Activated T-cell treated with anti-CD3 and anti-CD28 coated beads, Interleukin-2, amount 50 U/mL, for 1 hour (primary cell): ENCODE measurements around the gene TNFAIP1.

Experiments used
- DNase-seq: peaks from one replicate; pipeline ENCODE4 v3.0.0-alpha.2; 2020

The TNFAIP1 gene

DNA sequence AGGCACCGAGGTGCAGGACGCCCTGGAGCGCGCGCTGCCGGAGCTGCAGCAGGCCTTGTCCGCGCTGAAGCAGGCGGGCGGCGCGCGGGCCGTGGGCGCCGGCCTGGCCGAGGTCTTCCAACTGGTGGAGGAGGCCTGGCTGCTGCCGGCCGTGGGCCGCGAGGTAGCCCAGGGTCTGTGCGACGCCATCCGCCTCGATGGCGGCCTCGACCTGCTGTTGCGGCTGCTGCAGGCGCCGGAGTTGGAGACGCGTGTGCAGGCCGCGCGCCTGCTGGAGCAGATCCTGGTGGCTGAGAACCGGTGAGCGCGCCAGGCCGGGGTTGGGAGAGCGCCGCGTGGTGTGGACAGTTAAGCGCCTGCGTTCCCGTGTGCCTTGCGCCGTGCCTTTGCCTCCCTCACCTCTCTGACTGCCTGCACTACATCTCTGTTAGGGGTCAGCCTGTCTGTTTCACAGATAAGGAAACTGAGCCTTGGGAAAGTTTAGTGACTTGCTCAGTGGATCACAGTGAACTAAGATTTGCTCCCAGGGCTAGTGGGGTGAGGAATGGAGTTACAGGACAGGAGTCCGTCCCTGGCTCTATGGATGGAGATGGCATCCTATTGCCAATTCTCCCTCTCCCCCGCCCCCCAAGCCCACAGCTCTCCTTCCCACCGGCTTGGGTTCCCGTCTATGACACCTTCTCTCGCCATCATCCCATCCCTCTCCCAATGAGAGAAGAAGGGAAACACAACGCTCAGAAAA, 36.8 kb downstream of the TNFAIP1 start:
- no peak for DNase-seq

GRCh38 chr17:28372945-28373274, 37.3 kb downstream of the TNFAIP1 start:
- DNase-seq = no peak

DNA sequence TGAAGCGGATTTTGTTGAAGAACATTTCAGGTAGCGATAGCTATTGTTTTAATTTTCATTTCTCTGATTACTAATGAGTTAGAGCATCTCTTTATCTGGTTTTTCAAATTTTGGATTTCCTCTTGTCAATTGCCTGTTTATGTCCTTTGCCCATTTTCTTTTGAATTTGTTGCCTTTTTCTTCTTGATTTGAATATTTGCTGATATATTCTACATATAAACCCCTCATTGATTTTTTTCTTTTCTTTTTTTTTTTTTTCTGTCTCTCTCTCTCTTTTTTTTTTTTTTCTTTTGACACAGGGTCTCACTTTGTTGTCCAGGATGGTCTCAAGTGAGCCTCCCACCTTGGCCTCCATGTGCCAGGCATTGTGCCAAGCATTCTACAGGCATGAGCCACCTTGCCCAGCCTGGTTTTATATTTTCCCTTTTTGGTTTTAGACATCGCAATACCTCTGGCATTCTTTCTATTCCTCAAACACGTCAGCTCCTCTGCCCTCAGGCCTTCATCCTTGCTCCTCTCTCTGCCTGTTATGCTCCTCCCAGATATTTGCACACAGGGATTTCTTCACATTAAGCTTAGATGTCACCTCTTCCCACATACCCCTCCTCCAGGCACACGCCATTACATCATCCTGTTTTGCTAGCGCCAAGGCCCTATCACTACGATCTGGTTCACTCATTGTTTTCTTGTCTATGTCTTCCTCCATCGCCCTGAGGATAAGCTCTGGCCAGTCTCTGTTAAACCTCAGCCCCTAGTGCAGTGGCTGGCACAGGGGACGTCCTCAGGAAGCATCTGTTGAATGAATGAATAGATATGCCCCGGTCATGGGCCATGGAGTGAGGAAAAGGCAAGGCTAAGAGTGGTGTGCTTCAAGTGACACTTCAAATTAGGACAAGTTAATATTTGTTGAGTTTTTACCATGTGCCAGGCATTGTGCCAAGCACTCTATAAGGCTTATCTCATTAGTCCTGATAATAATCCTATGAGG, 44.5 kb downstream of the TNFAIP1 start:
- no peak for DNase-seq

DNA sequence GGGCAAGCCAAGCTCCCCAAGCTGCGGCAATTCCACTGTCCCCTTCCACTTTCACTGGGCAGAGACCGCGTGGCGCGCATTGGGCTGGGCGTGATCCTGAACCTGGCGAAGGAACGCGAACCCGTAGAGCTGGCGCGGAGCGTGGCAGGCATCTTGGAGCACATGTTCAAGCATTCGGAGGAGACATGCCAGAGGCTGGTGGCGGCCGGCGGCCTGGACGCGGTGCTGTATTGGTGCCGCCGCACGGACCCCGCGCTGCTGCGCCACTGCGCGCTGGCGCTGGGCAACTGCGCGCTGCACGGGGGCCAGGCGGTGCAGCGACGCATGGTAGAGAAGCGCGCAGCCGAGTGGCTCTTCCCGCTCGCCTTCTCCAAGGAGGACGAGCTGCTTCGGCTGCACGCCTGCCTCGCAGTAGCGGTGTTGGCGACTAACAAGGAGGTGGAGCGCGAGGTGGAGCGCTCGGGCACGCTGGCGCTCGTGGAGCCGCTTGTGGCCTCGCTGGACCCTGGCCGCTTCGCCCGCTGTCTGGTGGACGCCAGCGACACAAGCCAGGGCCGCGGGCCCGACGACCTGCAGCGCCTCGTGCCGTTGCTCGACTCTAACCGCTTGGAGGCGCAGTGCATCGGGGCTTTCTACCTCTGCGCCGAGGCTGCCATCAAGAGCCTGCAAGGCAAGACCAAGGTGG, 45.7 kb downstream of the TNFAIP1 start:
- peak; percentile 33 for DNase-seq

DNA sequence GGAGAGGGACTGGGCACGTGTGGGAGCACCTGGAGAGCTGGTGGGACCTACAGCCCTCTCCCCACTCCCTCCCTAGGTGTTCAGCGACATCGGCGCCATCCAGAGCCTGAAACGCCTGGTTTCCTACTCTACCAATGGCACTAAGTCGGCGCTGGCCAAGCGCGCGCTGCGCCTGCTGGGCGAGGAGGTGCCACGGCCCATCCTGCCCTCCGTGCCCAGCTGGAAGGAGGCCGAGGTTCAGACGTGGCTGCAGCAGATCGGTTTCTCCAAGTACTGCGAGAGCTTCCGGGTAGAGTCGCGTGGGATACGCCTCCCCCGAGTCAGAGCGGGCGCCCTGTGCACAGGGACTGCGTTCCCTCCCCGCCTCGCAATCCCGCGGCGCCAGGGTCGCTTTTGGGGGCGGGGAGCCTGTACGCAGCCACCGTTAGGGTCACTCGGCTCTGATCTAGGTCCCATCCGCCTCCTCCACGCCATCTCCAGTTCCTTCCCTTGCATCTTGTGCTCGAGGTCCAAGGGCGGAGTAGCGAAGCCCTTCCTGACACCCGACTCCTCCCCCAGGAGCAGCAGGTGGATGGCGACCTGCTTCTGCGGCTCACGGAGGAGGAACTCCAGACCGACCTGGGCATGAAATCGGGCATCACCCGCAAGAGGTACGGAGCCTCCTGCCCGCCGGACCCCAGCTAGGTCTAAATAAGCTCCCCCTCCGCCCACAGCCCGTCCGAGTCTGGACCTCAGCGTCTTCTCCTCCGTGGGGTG, 48.9 kb downstream of the TNFAIP1 start:
- peak; percentile 65 for DNase-seq

DNA sequence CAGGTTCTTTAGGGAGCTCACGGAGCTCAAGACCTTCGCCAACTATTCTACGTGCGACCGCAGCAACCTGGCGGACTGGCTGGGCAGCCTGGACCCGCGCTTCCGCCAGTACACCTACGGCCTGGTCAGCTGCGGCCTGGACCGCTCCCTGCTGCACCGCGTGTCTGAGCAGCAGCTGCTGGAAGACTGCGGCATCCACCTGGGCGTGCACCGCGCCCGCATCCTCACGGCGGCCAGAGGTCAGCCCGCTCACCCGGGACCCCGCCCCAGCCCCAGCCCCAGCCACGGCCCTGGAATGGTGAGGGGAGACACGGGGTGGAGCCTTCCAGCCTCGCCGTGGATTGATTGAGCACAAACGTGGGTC, 49.5 kb downstream of the TNFAIP1 start:
- DNase-seq = no peak

GRCh38 chr17:28385406-28385805, 49.8 kb downstream of the TNFAIP1 start:
- DNase-seq = no peak

- no peak for DNase-seq
These were observed 50.8 kb downstream of the TNFAIP1 start for GRCh38 chr17:28386391-28386790.

DNA sequence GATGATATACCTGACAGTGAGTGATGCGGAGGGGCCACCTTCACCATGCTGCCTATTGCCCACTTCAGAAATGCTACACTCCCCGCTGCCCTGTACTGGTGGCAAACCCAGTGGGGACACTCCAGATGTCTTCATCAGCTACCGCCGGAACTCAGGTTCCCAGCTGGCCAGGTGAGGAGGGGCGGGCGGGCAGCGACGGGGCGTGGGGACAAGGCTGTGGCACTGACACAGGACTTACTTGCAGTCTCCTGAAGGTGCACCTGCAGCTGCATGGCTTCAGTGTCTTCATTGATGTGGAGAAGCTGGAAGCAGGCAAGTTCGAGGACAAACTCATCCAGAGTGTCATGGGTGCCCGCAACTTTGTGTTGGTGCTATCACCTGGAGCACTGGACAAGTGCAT, 52.5 kb downstream of the TNFAIP1 start:
- no peak for DNase-seq

GRCh38 chr17:28390141-28390540, 54.6 kb downstream of the TNFAIP1 start:
- DNase-seq = no peak

GRCh38 chr17:28390563-28390962, 55.0 kb downstream of the TNFAIP1 start:
- no peak for DNase-seq

DNA sequence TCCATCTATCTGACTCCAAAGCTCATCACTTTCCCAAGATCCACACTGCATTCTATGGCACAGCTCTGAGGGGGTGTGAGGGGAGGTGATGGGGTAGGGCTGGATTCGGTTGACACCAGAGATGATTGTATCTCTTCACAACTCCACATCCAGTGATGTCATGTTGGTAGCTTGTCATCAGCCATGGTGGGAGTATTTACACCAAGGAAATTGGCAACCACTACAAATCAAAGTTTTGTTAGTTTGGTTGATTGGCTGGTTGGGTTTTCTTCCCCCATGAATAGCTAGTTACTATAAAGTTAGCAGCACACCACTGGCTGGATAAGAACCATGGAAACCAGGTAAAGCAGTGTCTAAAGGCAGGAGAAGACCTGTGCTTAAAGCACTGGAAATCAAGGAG, 55.4 kb downstream of the TNFAIP1 start:
- no peak for DNase-seq

DNA sequence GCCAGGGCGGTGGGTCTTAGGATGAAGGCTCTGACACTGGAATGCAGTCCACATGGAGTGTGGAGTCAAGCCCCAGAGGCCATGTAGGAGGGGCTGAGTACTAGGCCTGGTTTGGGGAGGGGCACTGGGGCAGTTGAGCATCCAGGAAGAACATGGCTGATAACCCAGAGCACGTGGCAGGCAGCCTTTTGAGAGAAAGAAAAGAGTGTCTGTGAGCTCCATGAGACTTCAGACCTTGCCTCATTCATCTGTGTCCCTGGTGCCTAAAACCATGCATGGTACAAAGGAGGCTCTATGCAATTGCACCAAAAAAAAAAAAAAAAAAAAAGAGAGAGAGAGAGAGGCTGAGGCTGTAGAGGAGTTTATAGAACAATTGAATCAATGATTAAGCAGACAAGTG, 55.8 kb downstream of the TNFAIP1 start:
- DNase-seq = no peak

- DNase-seq = no peak
These were observed 56.9 kb downstream of the TNFAIP1 start for GRCh38 chr17:28392491-28392890.

GRCh38 chr17:28394337-28395116, 59.0 kb downstream of the TNFAIP1 start:
- DNase-seq = no peak

DNA sequence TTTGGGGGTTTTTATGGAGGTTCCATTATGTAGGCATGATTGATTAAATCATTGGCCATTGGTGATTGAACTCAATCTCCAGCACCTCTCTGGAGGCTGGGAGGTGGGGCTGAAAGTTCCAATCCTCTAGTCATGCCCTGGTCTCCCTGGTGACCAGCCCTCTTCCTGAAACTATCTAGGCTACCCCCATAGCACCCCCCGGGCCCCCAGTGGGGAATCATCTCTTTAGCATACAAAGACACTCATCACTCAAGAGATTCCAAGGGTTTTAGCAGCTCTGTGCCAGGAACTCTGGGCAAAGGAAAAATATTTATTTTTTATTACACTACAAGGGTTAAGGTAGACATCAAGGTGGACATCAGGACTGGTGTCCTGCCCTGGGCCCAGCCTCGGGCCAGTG, 59.9 kb downstream of the TNFAIP1 start:
- DNase-seq = no peak

DNA sequence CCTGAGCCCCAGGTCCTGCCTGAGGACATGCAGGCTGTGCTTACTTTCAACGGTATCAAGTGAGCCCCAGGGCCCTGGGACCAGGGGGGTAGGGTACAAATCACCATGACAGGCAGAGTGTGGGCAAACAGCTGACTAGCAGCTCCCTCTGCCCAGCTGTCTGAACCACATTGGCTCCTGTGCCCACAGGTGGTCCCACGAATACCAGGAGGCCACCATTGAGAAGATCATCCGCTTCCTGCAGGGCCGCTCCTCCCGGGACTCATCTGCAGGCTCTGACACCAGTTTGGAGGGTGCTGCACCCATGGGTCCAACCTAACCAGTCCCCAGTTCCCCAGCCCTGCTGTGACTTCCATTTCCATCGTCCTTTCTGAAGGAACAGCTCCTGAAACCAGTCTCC, 60.4 kb downstream of the TNFAIP1 start:
- DNase-seq = no peak
